ENCODE measurements around the gene NR3C2. TPM values are rescaled to one million over a fixed set of nuclear protein-coding genes. Genes with fewer than 3 reads are reported as not detected.

Gene NR3C2
- polyA plus RNA-seq, 4 donors: 6.0 to 10.5 (median 9.2) TPM

GRCh38 chr4:148288448-148288847, 153.8 kb downstream of the NR3C2 start:
- Histone ChIP-seq H3K36me3 (ENCODE audit: control insufficient read depth in 3 of 3, insufficient read depth in 2 of 3, low read depth in 1 of 3, low read length in 3 of 3) (no peaks in the 10 kb centered on the region), H3K4me3 (ENCODE audit: low read depth in 1 of 3, low read length in 3 of 3) (no peak overlapping the region), H3K27me3 (ENCODE audit: control insufficient read depth in 3 of 3, insufficient read depth in 3 of 3, low read length in 3 of 3) (no peaks in the 10 kb centered on the region), H3K9me3 (ENCODE audit: control insufficient read depth in 2 of 2, insufficient read depth in 1 of 2, low read depth in 1 of 2, low read length in 1 of 2) (no peaks in the 10 kb centered on the region), H3K4me1 (ENCODE audit: control insufficient read depth in 3 of 3, insufficient read depth in 2 of 3, low read depth in 1 of 3, low read length in 2 of 3) (peaks cover 4 to 11% (median 8%) of the 10 kb centered on the region in 3 donors), H3K27ac (ENCODE audit: low read depth in 1 of 3, low read length in 2 of 3) (no peak overlapping the region)
- FAIRE-seq: no peak
- WGBS, 3 donors: 14 to 42% (median 16%) methylated on average over 3 of the region's 3 CpGs
- no peak for DNase-seq

DNA sequence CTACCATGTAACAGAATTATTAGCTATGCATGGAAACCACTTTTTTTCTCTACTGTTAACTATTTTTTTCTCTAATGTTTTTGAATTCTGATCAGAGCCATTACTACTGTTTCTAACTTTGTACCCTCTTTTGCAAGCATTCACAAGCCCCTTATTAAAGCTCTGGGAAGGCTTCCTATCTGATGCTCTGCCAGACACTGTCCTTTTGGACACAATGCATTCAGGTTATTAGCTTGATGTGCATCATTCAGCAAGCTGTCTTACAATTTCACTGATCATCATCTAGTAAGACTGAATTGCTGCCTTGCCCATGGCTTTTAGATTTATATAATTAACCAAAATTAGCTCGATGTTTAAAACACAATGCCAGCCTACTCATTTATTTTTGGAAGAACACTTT, 155.1 kb downstream of the NR3C2 start:
- 84 to 98% (median 86%) methylated on average over 1 of the region's 1 CpG for WGBS, 3 donors

GRCh38 chr4:148286012-148286411, 156.2 kb downstream of the NR3C2 start:
- no peaks in the 10 kb centered on the region for H3K9me3 ChIP-seq (ENCODE audit: control insufficient read depth in 2 of 2, insufficient read depth in 1 of 2, low read depth in 1 of 2, low read length in 1 of 2)
- no peak overlapping the region for H3K27ac ChIP-seq (ENCODE audit: low read depth in 1 of 3, low read length in 2 of 3)
- no peak for DNase-seq
- H3K4me3 ChIP-seq (ENCODE audit: low read depth in 1 of 3, low read length in 3 of 3): no peak overlapping the region
- FAIRE-seq: no peak
- no peaks in the 10 kb centered on the region for H3K36me3 ChIP-seq (ENCODE audit: control insufficient read depth in 3 of 3, insufficient read depth in 2 of 3, low read depth in 1 of 3, low read length in 3 of 3)
- peaks cover 8 to 17% (median 11%) of the 10 kb centered on the region in 3 donors for H3K4me1 ChIP-seq (ENCODE audit: control insufficient read depth in 3 of 3, insufficient read depth in 2 of 3, low read depth in 1 of 3, low read length in 2 of 3)
- no peaks in the 10 kb centered on the region for H3K27me3 ChIP-seq (ENCODE audit: control insufficient read depth in 3 of 3, insufficient read depth in 3 of 3, low read length in 3 of 3)

More for the DNA sequence above, 155.1 kb downstream of the NR3C2 start:
- Histone ChIP-seq H3K4me3 (ENCODE audit: low read depth in 1 of 3, low read length in 3 of 3) (no peak overlapping the region), H3K9me3 (ENCODE audit: control insufficient read depth in 2 of 2, insufficient read depth in 1 of 2, low read depth in 1 of 2, low read length in 1 of 2) (no peaks in the 10 kb centered on the region), H3K36me3 (ENCODE audit: control insufficient read depth in 3 of 3, insufficient read depth in 2 of 3, low read depth in 1 of 3, low read length in 3 of 3) (no peaks in the 10 kb centered on the region), H3K27ac (ENCODE audit: low read depth in 1 of 3, low read length in 2 of 3) (no peak overlapping the region), H3K4me1 (ENCODE audit: control insufficient read depth in 3 of 3, insufficient read depth in 2 of 3, low read depth in 1 of 3, low read length in 2 of 3) (peaks cover 8 to 17% (median 11%) of the 10 kb centered on the region in 3 donors), H3K27me3 (ENCODE audit: control insufficient read depth in 3 of 3, insufficient read depth in 3 of 3, low read length in 3 of 3) (no peaks in the 10 kb centered on the region)
- FAIRE-seq: no peak
- no peak for DNase-seq

GRCh38 chr4:148283665-148284064, 158.5 kb downstream of the NR3C2 start:
- no peaks in the 10 kb centered on the region for H3K9me3 ChIP-seq (ENCODE audit: control insufficient read depth in 2 of 2, insufficient read depth in 1 of 2, low read depth in 1 of 2, low read length in 1 of 2)
- no peaks in the 10 kb centered on the region for H3K36me3 ChIP-seq (ENCODE audit: control insufficient read depth in 3 of 3, insufficient read depth in 2 of 3, low read depth in 1 of 3, low read length in 3 of 3)
- H3K27ac ChIP-seq (ENCODE audit: low read depth in 1 of 3, low read length in 2 of 3): peak overlapping the region in 1 of 3 donors; percentile 43
- no peaks in the 10 kb centered on the region for H3K27me3 ChIP-seq (ENCODE audit: control insufficient read depth in 3 of 3, insufficient read depth in 3 of 3, low read length in 3 of 3)
- no peak overlapping the region for H3K4me3 ChIP-seq (ENCODE audit: low read depth in 1 of 3, low read length in 3 of 3)
- peaks cover 4 to 12% (median 9%) of the 10 kb centered on the region in 3 donors for H3K4me1 ChIP-seq (ENCODE audit: control insufficient read depth in 3 of 3, insufficient read depth in 2 of 3, low read depth in 1 of 3, low read length in 2 of 3)
- FAIRE-seq (no peak), DNase-seq (no peak)
- 11 to 52% (median 37%) methylated on average over 4 of the region's 4 CpGs for WGBS, 3 donors

GRCh38 chr4:148278310-148278709, 163.9 kb downstream of the NR3C2 start:
- no peak for FAIRE-seq
- no peak overlapping the region for H3K27ac ChIP-seq (ENCODE audit: low read depth in 1 of 3, low read length in 2 of 3)
- no peak for DNase-seq
- H3K9me3 ChIP-seq (ENCODE audit: control insufficient read depth in 2 of 2, insufficient read depth in 1 of 2, low read depth in 1 of 2, low read length in 1 of 2): no peaks in the 10 kb centered on the region
- peaks cover 2 to 24% (median 6%) of the 10 kb centered on the region in 3 donors for H3K4me1 ChIP-seq (ENCODE audit: control insufficient read depth in 3 of 3, insufficient read depth in 2 of 3, low read depth in 1 of 3, low read length in 2 of 3)
- no peaks in the 10 kb centered on the region for H3K36me3 ChIP-seq (ENCODE audit: control insufficient read depth in 3 of 3, insufficient read depth in 2 of 3, low read depth in 1 of 3, low read length in 3 of 3)
- no peaks in the 10 kb centered on the region for H3K27me3 ChIP-seq (ENCODE audit: control insufficient read depth in 3 of 3, insufficient read depth in 3 of 3, low read length in 3 of 3)
- no peak overlapping the region for H3K4me3 ChIP-seq (ENCODE audit: low read depth in 1 of 3, low read length in 3 of 3)
- WGBS, 3 donors: 92 to 94% (median 92%) methylated on average over 9 of the region's 9 CpGs

GRCh38 chr4:148275266-148275665, 166.9 kb downstream of the NR3C2 start:
- peaks cover 0 to 14% (median 2%) of the 10 kb centered on the region in 3 donors for H3K4me1 ChIP-seq (ENCODE audit: control insufficient read depth in 3 of 3, insufficient read depth in 2 of 3, low read depth in 1 of 3, low read length in 2 of 3)
- peak overlapping the region in 1 of 3 donors; percentile 68 for H3K27ac ChIP-seq (ENCODE audit: low read depth in 1 of 3, low read length in 2 of 3)
- no peak overlapping the region for H3K4me3 ChIP-seq (ENCODE audit: low read depth in 1 of 3, low read length in 3 of 3)
- FAIRE-seq (no peak), DNase-seq (peak; percentile 52 to 55)
- H3K36me3 ChIP-seq (ENCODE audit: control insufficient read depth in 3 of 3, insufficient read depth in 2 of 3, low read depth in 1 of 3, low read length in 3 of 3): no peaks in the 10 kb centered on the region
- 30 to 64% (median 48%) methylated on average over 4 of the region's 4 CpGs for WGBS, 3 donors
- no peaks in the 10 kb centered on the region for H3K27me3 ChIP-seq (ENCODE audit: control insufficient read depth in 3 of 3, insufficient read depth in 3 of 3, low read length in 3 of 3)
- H3K9me3 ChIP-seq (ENCODE audit: control insufficient read depth in 2 of 2, insufficient read depth in 1 of 2, low read depth in 1 of 2, low read length in 1 of 2): no peaks in the 10 kb centered on the region

DNA sequence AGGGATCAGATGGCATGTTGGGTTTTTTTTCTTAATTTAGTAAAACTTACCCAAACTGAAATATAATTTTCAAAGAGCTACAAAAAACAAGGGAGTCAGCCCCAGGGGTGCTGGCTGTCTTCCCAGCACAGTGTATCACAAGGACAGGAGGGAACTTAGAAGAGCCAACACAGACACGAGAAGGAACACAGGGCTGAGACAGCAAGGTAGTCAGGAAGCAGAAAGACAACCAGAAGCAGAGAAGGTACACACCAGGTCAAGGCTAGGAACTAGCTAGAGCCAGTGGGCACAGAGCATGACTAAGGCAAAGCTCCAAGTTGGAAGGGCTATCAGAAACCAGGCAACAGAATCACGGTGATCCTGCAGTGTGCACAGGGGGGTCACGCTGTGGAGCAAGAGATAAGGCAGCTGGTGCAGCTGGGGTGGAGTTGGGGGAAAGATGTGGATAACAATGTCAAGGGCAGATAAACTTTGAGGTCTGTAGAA, 168.7 kb downstream of the NR3C2 start:
- Histone ChIP-seq H3K9me3 (ENCODE audit: control insufficient read depth in 2 of 2, insufficient read depth in 1 of 2, low read depth in 1 of 2, low read length in 1 of 2) (no peaks in the 10 kb centered on the region), H3K4me3 (ENCODE audit: low read depth in 1 of 3, low read length in 3 of 3) (no peak overlapping the region)

DNA sequence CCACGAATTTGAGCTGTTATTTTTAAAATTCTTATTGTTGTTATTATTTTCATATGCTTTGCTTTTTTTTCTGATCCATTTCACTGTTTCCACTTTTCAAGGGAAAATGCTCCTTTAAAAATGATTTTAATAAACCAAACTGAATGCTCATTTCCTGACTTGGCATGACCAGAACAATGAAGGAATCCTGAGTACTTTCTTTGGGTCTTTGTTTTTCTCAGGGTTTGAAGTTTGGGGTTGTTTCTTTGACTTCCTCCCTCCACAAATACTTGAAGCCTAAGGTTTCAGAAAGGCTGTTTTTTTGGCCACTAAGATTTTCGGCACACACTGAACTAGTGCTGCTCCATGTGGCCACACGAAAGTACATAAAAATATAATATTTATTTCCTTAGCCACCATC, 171.0 kb downstream of the NR3C2 start:
- Histone ChIP-seq H3K9me3 (ENCODE audit: control insufficient read depth in 2 of 2, insufficient read depth in 1 of 2, low read depth in 1 of 2, low read length in 1 of 2) (no peaks in the 10 kb centered on the region), H3K4me1 (ENCODE audit: control insufficient read depth in 3 of 3, insufficient read depth in 2 of 3, low read depth in 1 of 3, low read length in 2 of 3) (peaks cover 0 to 20% (median 0%) of the 10 kb centered on the region in 3 donors), H3K36me3 (ENCODE audit: control insufficient read depth in 3 of 3, insufficient read depth in 2 of 3, low read depth in 1 of 3, low read length in 3 of 3) (no peaks in the 10 kb centered on the region), H3K27ac (ENCODE audit: low read depth in 1 of 3, low read length in 2 of 3) (no peak overlapping the region), H3K4me3 (ENCODE audit: low read depth in 1 of 3, low read length in 3 of 3) (no peak overlapping the region), H3K27me3 (ENCODE audit: control insufficient read depth in 3 of 3, insufficient read depth in 3 of 3, low read length in 3 of 3) (no peaks in the 10 kb centered on the region)
- no peak for DNase-seq
- FAIRE-seq: no peak
- 80 to 92% (median 80%) methylated on average over 3 of the region's 3 CpGs for WGBS, 3 donors

More for the DNA sequence above, 168.7 kb downstream of the NR3C2 start:
- FAIRE-seq (no peak), DNase-seq (peak; percentile 18 to 61)
- H3K4me1 ChIP-seq (ENCODE audit: control insufficient read depth in 3 of 3, insufficient read depth in 2 of 3, low read depth in 1 of 3, low read length in 2 of 3): peaks cover 0 to 14% (median 2%) of the 10 kb centered on the region in 3 donors
- H3K27ac ChIP-seq (ENCODE audit: low read depth in 1 of 3, low read length in 2 of 3): peak overlapping the region in 1 of 3 donors; percentile 68
- WGBS, 3 donors: 6 to 33% (median 11%) methylated on average over 3 of the region's 3 CpGs
- H3K27me3 ChIP-seq (ENCODE audit: control insufficient read depth in 3 of 3, insufficient read depth in 3 of 3, low read length in 3 of 3): no peaks in the 10 kb centered on the region
- H3K36me3 ChIP-seq (ENCODE audit: control insufficient read depth in 3 of 3, insufficient read depth in 2 of 3, low read depth in 1 of 3, low read length in 3 of 3): no peaks in the 10 kb centered on the region

- DNase-seq (no peak), FAIRE-seq (no peak)
- Histone ChIP-seq H3K4me1 (ENCODE audit: control insufficient read depth in 3 of 3, insufficient read depth in 2 of 3, low read depth in 1 of 3, low read length in 2 of 3) (peaks cover 0 to 25% (median 0%) of the 10 kb centered on the region in 3 donors), H3K27me3 (ENCODE audit: control insufficient read depth in 3 of 3, insufficient read depth in 3 of 3, low read length in 3 of 3) (no peaks in the 10 kb centered on the region), H3K27ac (ENCODE audit: low read depth in 1 of 3, low read length in 2 of 3) (no peak overlapping the region), H3K36me3 (ENCODE audit: control insufficient read depth in 3 of 3, insufficient read depth in 2 of 3, low read depth in 1 of 3, low read length in 3 of 3) (no peaks in the 10 kb centered on the region), H3K4me3 (ENCODE audit: low read depth in 1 of 3, low read length in 3 of 3) (no peak overlapping the region), H3K9me3 (ENCODE audit: control insufficient read depth in 2 of 2, insufficient read depth in 1 of 2, low read depth in 1 of 2, low read length in 1 of 2) (no peaks in the 10 kb centered on the region)
- WGBS, 3 donors: 21 to 31% (median 29%) methylated on average over 1 of the region's 1 CpG
Measured at GRCh38 chr4:148270630-148271029, 171.6 kb downstream of the NR3C2 start.
